Heart left ventricle (tissue), 16 donors: ENCODE data around the gene ATP1B3. TPM values are rescaled to one million over a fixed set of nuclear protein-coding genes. Genes with fewer than 3 reads are reported as not detected.

Source experiments
- ATAC-seq, 4 donors: fragments of 200-7000 bp; cut with Tn5 transposase; one replicate each; pipeline ENCODE4 v1.9.1; 2020 to 2022; ENCODE audit warnings: moderate library complexity in 4 of 4, mild to moderate bottlenecking in 3 of 4, moderate number of reproducible peaks in 1 of 4
- DNase-seq, 5 donors: peaks; one replicate each; pipeline ENCODE4 v3.0.0-alpha.2; 2020
- H3K27ac ChIP-seq, 12 donors: fragments of 200-600 bp; sonication (generic) in 4 of 12; one replicate each; pipeline versions ENCODE4 v1.5.0 to v1.8.0; 2016 to 2022; ENCODE audit warnings: mild to moderate bottlenecking in 2 of 12
- H3K27me3 ChIP-seq, 9 donors: fragments of 200-600 bp; sonication (generic) in 2 of 9; one replicate each; pipeline versions ENCODE4 v1.5.1 to v1.8.0; 2016 to 2022; ENCODE audit warnings: mild to moderate bottlenecking in 3 of 9
- H3K36me3 ChIP-seq, 9 donors: fragments of 200-600 bp; sonication (generic) in 2 of 9; one replicate each; pipeline versions ENCODE4 v1.5.0 to v1.8.0; 2018 to 2022; ENCODE audit warnings: mild to moderate bottlenecking in 2 of 9
- H3K4me1 ChIP-seq, 12 donors: fragments of 200-600 bp; sonication (generic) in 4 of 12; one replicate each; pipeline versions ENCODE4 v1.5.0 to v1.8.0; 2016 to 2022; ENCODE audit warnings: mild to moderate bottlenecking in 3 of 12
- H3K4me3 ChIP-seq, 12 donors: fragments of 200-600 bp; sonication (generic) in 4 of 12; one replicate each; pipeline versions ENCODE4 v1.5.0 to v1.8.0; 2017 to 2022; ENCODE audit warnings: mild to moderate bottlenecking in 9 of 12, moderate library complexity in 4 of 12
- H3K9me3 ChIP-seq, 12 donors: fragments of 200-600 bp; sonication (generic) in 4 of 12; one replicate each; pipeline versions ENCODE4 v1.5.0 to v1.8.0; 2016 to 2022; ENCODE audit warnings: mild to moderate bottlenecking in 1 of 12
- CTCF ChIP-seq, 12 donors: fragments of 200-600 bp; sonication (generic) in 4 of 12; IDR thresholded peaks; one replicate each; pipeline versions ENCODE4 v1.5.0 to v1.8.0; 2018 to 2022; ENCODE audit warnings: antibody characterized with exemption in 12 of 12, mild to moderate bottlenecking in 5 of 12
- POLR2A ChIP-seq, 2 donors: fragments of 450-650 bp; IDR thresholded peaks; one replicate each; pipeline ENCODE4 v1.6.1; 2017; ENCODE audit warnings: antibody characterized with exemption in 2 of 2, mild to moderate bottlenecking in 2 of 2, moderate library complexity in 2 of 2
- WGBS, 4 donors: extraction: QIAGEN DNeasy Blood & Tissue Kit in 2 of 4; methylation state at CpG; one replicate each; pipeline versions ENCODE4 v1.1.5 to v1.1.7; 2013 to 2018; 5-methylcytosine and 5-hydroxymethylcytosine counted together
- intact Hi-C, 10 donors: fragments of 100-400 bp; cut with DNase I; formaldehyde crosslinking; loops; one replicate each; pipeline versions ENCODE4 v1.11.1 to v1.14.2; 2022
- polyA plus RNA-seq, 2 donors: library from polyadenylated mRNA; stranded (reverse); fragments of 200-250 nt; gene quantifications; one replicate each; pipeline ENCODE4 v1.2.3, GENCODE V29; 2013
- total RNA-seq, 9 donors: library from RNA; depleted of rRNA in 2 of 9; stranded (reverse); fragments of >200 nt in 2 of 9; fragmentation: NEBNext Ultra II Directional in 3 of 9; extraction: Animal tissue kit (Norgen Biotek cat#: 25700) in 3 of 9; gene quantifications; one replicate each; pipeline versions ENCODE4 v1.1.0 to v1.2.4, GENCODE V29; 2016 to 2023
- donor health status: ischemic (EF 13 %, LVEDD 7.1; RV severe dilation, severe dysfunction).
- donor health status: healthy with polysubstance abuse.
- donor health status: DM: no; HTN: yes; CAD: no.
- donor health status: DM: no; HTN: no; CAD: no.
- donor health status: ischemic (EF 25% LVEDD 6.9; RV normal size, moderate dysfunction).
- donor health status: ischemic (EF 25% LVEDD 5.7; RV mildly dilated, moderate dysfunction).
- donor health status: healthy.
- donor health status: DM: yes; HTN: yes; CAD: no.
- donor health status: ischemic (EF 35%, LVEDD 5.7; RV mildly dilated, moderate dysfunction).
- donor health status: nonischemic (EF 11% LVEDD 7.7; RV severe dilation, severe dysfunction).
- donor health status: DM: yes; HTN: yes; CAD: no.
- donor health status: PGD.
- donor health status: ischemic (EF 29% LVEDD 5.4; RV normal size, mild dysfunction).
- donor health status: nonischemic (EF 23%, LVEDD 6.1; RV moderate dilation, normal function).

Gene ATP1B3
- total and polyA plus RNA-seq, 11 donors = 19.1 to 90.0 (median 46.1) TPM

GRCh38 chr3:141860766-141861513 is 15.5 kb upstream of the ATP1B3 start:
- Histone ChIP-seq H3K27ac (peak overlapping the region in 11 of 12 donors; percentile 35 to 79 (median 54)), H3K36me3 (no peaks in the 10 kb centered on the region), H3K27me3 (no peaks in the 10 kb centered on the region), H3K4me1 (peaks cover 0 to 41% (median 14%) of the 10 kb centered on the region in 12 donors), H3K4me3 (no peak overlapping the region), H3K9me3 (no peaks in the 10 kb centered on the region)
- intact Hi-C loops = loop anchor here in 1 of 10 donors (10.0 kb wide), 1 partner anchor 66 kb away; no protein-coding TSS in a partner anchor
- DNase-seq (peak in 1 of 5 donors; percentile 10), ATAC-seq (peak in 3 of 4 donors; percentile 45 to 61 (median 57))
- TF ChIP-seq CTCF (IDR thresholded peaks at IDR 0.05) = no peak
- no peak for TF ChIP-seq POLR2A (IDR thresholded peaks at IDR 0.05)
- WGBS, 4 donors = 40 to 54% (median 42%) methylated on average over 8 of the region's 8 CpGs

GRCh38 chr3:141862279-141862816 is 14.1 kb upstream of the ATP1B3 start:
- no peak overlapping the region for H3K27ac ChIP-seq
- H3K4me1 ChIP-seq = peaks cover 0 to 41% (median 14%) of the 10 kb centered on the region in 12 donors
- DNase-seq (no peak), ATAC-seq (no peak)
- WGBS, 4 donors = 68 to 86% (median 86%) methylated on average over 3 of the region's 3 CpGs
- no peaks in the 10 kb centered on the region for H3K9me3 ChIP-seq
- intact Hi-C loops = loop anchor here in 1 of 10 donors (10.0 kb wide), 1 partner anchor 68 kb away; no protein-coding TSS in a partner anchor
- no peaks in the 10 kb centered on the region for H3K36me3 ChIP-seq
- H3K4me3 ChIP-seq = no peak overlapping the region
- TF ChIP-seq POLR2A (IDR thresholded peaks at IDR 0.05) (no peak), CTCF (IDR thresholded peaks at IDR 0.05) (no peak)
- no peaks in the 10 kb centered on the region for H3K27me3 ChIP-seq

GRCh38 chr3:141863491-141863890 is 13.0 kb upstream of the ATP1B3 start:
- Histone ChIP-seq H3K4me3 (no peak overlapping the region), H3K4me1 (peaks cover 0 to 41% (median 14%) of the 10 kb centered on the region in 12 donors), H3K27ac (peak overlapping the region in 7 of 12 donors; percentile 1 to 79 (median 31)), H3K27me3 (no peaks in the 10 kb centered on the region), H3K9me3 (no peaks in the 10 kb centered on the region), H3K36me3 (no peaks in the 10 kb centered on the region)
- intact Hi-C loops = loop anchor here in 1 of 10 donors (10.0 kb wide), 1 partner anchor 69 kb away; no protein-coding TSS in a partner anchor
- ATAC-seq = peak in 3 of 4 donors; percentile 38 to 63 (median 54)
- no peak for DNase-seq
- no peak for TF ChIP-seq CTCF (IDR thresholded peaks at IDR 0.05)
- no peak for TF ChIP-seq POLR2A (IDR thresholded peaks at IDR 0.05)
- WGBS, 4 donors = 33 to 52% (median 44%) methylated on average over 1 of the region's 1 CpG
